OCI-LY3 (cell line): ENCODE results near the gene SRRM4.

Experiments used
- H2AFZ ChIP-seq: fragments of 200-600, 300-600 bp; shearing (Covaris generic); 2 replicates; pipeline ENCODE4 v1.6.0; 2014; ENCODE audit warnings: antibody characterized with exemption, low read depth, low read length
- H3K27ac ChIP-seq: fragments of 200-600, 300-600 bp; sonication (generic); 2 replicates; pipeline ENCODE4 v1.5.1; 2014; ENCODE audit warnings: mild to moderate bottlenecking, low read length, moderate library complexity, mixed read lengths
- H3K27me3 ChIP-seq: fragments of 200-600, 300-600 bp; sonication (generic); 2 replicates; pipeline ENCODE4 v1.6.1; 2014; ENCODE audit warnings: low read depth, low read length, mixed read lengths
- H3K36me3 ChIP-seq: fragments of 200-600, 300-600 bp; sonication (generic); replicated peaks from 2 replicates; pipeline ENCODE3; 2014; ENCODE audit warnings: low read depth, low read length, mixed read lengths
- H3K4me1 ChIP-seq: fragments of 300-600, 200-600 bp; sonication (generic); 2 replicates; pipeline ENCODE4 v1.6.1; 2014; ENCODE audit warnings: low read length, mixed read lengths
- H3K4me2 ChIP-seq: fragments of 200-600, 300-600 bp; sonication (generic); 2 replicates; pipeline ENCODE4 v1.6.1; 2014; ENCODE audit warnings: low read length, mixed read lengths
- H3K4me3 ChIP-seq: fragments of 300-600, 200-600 bp; sonication (generic); 2 replicates; pipeline ENCODE4 v1.5.1; 2014; ENCODE audit warnings: antibody characterized with exemption, mild to moderate bottlenecking, low read length, moderate library complexity
- H3K79me2 ChIP-seq: fragments of 300-600, 200-600 bp; shearing (Covaris generic); 2 replicates; pipeline ENCODE4 v1.6.1; 2014; ENCODE audit warnings: mild to moderate bottlenecking, low read length, mixed read lengths
- H3K9ac ChIP-seq: fragments of 300-600, 200-600 bp; shearing (Covaris generic); 2 replicates; pipeline ENCODE4 v1.6.0; 2014; ENCODE audit warnings: mild to moderate bottlenecking, low read length, moderate library complexity
- H3K9me3 ChIP-seq: fragments of 200-600, 300-600 bp; shearing (Covaris generic); 2 replicates; pipeline ENCODE4 v1.6.1; 2014; ENCODE audit warnings: low read length, mixed read lengths; ENCODE audit not compliant: insufficient read depth
- H4K20me1 ChIP-seq: fragments of 200-600, 300-600 bp; sonication (generic); 2 replicates; pipeline ENCODE4 v1.6.1; 2016; ENCODE audit warnings: low read length, mixed read lengths; ENCODE audit not compliant: insufficient read depth
- CTCF ChIP-seq: fragments of 200-600, 300-600 bp; sonication (generic); IDR thresholded peaks from 2 replicates; pipeline ENCODE4 v1.5.1; 2014; ENCODE audit warnings: antibody characterized with exemption, low read length, low read depth
- EZH2phosphoT487 ChIP-seq: fragments of 200-600 bp; shearing (Covaris generic); IDR thresholded peaks from 2 replicates; pipeline ENCODE4 v1.6.1; 2018; ENCODE audit warnings: antibody characterized with exemption, mixed run types, low read depth

Gene SRRM4

GRCh38 chr12:119075918-119076317, 94.6 kb downstream of the SRRM4 start:
- Histone ChIP-seq H3K4me2 (no peak overlapping the region), H3K9me3 (no peaks in the 10 kb centered on the region), H3K4me1 (no peaks in the 10 kb centered on the region), H3K27me3 (no peaks in the 10 kb centered on the region), H4K20me1 (no peaks in the 10 kb centered on the region), H3K4me3 (no peak overlapping the region), H3K27ac (no peak overlapping the region), H3K79me2 (no peaks in the 10 kb centered on the region), H2AFZ (no peak overlapping the region), H3K36me3 (no peaks in the 10 kb centered on the region), H3K9ac (no peak overlapping the region)
- TF ChIP-seq CTCF = no peak
- TF ChIP-seq EZH2phosphoT487 = no peak

- Histone ChIP-seq H3K9ac (no peak overlapping the region), H2AFZ (no peak overlapping the region), H4K20me1 (no peaks in the 10 kb centered on the region), H3K4me3 (no peak overlapping the region), H3K27ac (no peak overlapping the region), H3K4me1 (no peaks in the 10 kb centered on the region), H3K9me3 (no peaks in the 10 kb centered on the region), H3K36me3 (no peaks in the 10 kb centered on the region), H3K4me2 (no peak overlapping the region), H3K27me3 (no peaks in the 10 kb centered on the region), H3K79me2 (no peaks in the 10 kb centered on the region)
- TF ChIP-seq EZH2phosphoT487 (no peak), CTCF (no peak)
These were observed 98.2 kb downstream of the SRRM4 start for GRCh38 chr12:119079530-119079929.

GRCh38 chr12:119082016-119082415, 100.7 kb downstream of the SRRM4 start:
- no peaks in the 10 kb centered on the region for H3K36me3 ChIP-seq
- no peaks in the 10 kb centered on the region for H3K27me3 ChIP-seq
- H2AFZ ChIP-seq = no peak overlapping the region
- no peaks in the 10 kb centered on the region for H4K20me1 ChIP-seq
- TF ChIP-seq EZH2phosphoT487 = no peak
- TF ChIP-seq CTCF = no peak
- H3K9me3 ChIP-seq = no peaks in the 10 kb centered on the region
- no peak overlapping the region for H3K4me2 ChIP-seq
- no peak overlapping the region for H3K27ac ChIP-seq
- H3K79me2 ChIP-seq = no peaks in the 10 kb centered on the region
- no peaks in the 10 kb centered on the region for H3K4me1 ChIP-seq
- no peak overlapping the region for H3K9ac ChIP-seq
- H3K4me3 ChIP-seq = no peak overlapping the region

DNA sequence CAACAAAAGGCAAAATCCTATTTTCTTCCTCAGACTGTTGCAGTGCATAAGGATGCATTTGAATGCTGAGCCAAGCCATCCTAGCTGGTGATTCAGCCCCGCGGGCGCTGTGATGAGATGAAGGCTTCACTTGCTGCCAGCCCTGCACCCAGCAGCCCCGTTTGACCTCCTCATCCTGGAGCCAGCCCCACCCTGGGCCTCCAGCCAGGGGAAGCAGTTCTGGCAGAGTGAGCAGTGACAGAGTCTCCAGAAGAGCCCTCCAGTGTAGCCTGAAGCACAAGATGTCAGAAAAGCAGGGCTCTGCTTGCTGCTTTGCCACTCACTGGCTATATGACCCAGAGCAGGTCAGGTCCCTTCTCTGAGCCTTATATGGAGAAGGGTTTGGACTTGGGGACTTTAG, 101.2 kb downstream of the SRRM4 start:
- Histone ChIP-seq H3K27me3 (no peaks in the 10 kb centered on the region), H4K20me1 (no peaks in the 10 kb centered on the region), H3K36me3 (no peaks in the 10 kb centered on the region), H3K27ac (no peak overlapping the region), H3K4me2 (no peak overlapping the region), H3K4me3 (no peak overlapping the region), H2AFZ (no peak overlapping the region), H3K4me1 (no peaks in the 10 kb centered on the region), H3K9me3 (no peaks in the 10 kb centered on the region), H3K79me2 (no peaks in the 10 kb centered on the region), H3K9ac (no peak overlapping the region)
- no peak for TF ChIP-seq CTCF
- TF ChIP-seq EZH2phosphoT487 = no peak
